ENCODE measurements around the gene C16orf96. TPM values are rescaled to one million over a fixed set of nuclear protein-coding genes. Genes with fewer than 3 reads are reported as not detected.

The C16orf96 gene
- total RNA-seq: not detected in 2 replicates

DNA sequence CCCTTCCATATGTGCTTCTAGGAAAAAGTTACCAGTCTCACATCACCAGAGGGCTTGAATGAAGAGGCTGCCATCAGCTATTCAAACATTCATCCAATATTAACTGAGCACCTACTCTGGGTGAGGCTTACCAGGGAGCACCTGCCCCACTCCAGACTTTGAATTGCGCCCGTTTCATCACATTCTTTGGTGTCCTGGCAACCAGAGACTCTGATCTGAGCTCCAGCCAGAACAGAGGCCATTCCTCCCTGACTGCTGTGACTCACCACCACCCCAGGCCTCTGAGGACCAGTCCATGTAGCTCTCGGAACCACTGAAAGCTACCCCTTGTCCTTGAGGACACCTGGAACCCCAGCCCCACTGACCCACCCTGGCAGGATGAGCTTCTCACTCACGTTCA lies at the start of gene C16orf96:
Gene C16orf96, plus strand, starts transcription at position 229 of the 400 bp plus-strand sequence. Its CDS starts 150 bp downstream, at position 379.

GRCh38 chr16:4538350-4539235 lies 17.5 kb upstream of the C16orf96 start, which contains the start of gene CDIP1:
CDIP1 (minus strand) TSS chr16:4538773; CDS start chr16:4514130, 24,643 bp downstream.

GRCh38 chr16:4614571-4615383 lies 58.6 kb downstream of the C16orf96 start, which contains the start of gene UBALD1:
UBALD1 (minus strand) TSS chr16:4614888; CDS start chr16:4614797, 91 bp downstream.

GRCh38 chr16:4624015-4624826 lies 68.1 kb downstream of the C16orf96 start, which contains the start of gene MGRN1:
MGRN1 (plus strand) TSS chr16:4624826; CDS start chr16:4624961, 135 bp downstream.

Other genes starting within 250 kb of the C16orf96 start
- 0.91 and 1.3 TPM in 2 replicates for gene GLIS2, start 240.3 kb upstream of the C16orf96 start, total RNA-seq
- gene PAM16, start 205.0 kb upstream of the C16orf96 start, total RNA-seq: 27.4 and 28.3 TPM in 2 replicates
- gene VASN, start 184.5 kb upstream of the C16orf96 start, total RNA-seq: 0.32 and 1.2 TPM in 2 replicates
- gene CORO7, start 139.7 kb upstream of the C16orf96 start, total RNA-seq: 31.5 and 32.7 TPM in 2 replicates
- gene DNAJA3, start 130.5 kb upstream of the C16orf96 start, total RNA-seq: 39.0 and 57.8 TPM in 2 replicates
- 57.0 and 85.4 TPM in 2 replicates for gene NMRAL1, start 81.7 kb upstream of the C16orf96 start, total RNA-seq
- gene HMOX2, start 79.9 kb upstream of the C16orf96 start, total RNA-seq: 118 and 179 TPM in 2 replicates
- 7.9 and 9.1 TPM in 2 replicates for gene CDIP1, start 17.6 kb upstream of the C16orf96 start, total RNA-seq
- gene UBALD1, start 58.5 kb downstream of the C16orf96 start, total RNA-seq: 3.6 and 9.4 TPM in 2 replicates
- gene MGRN1, start 68.5 kb downstream of the C16orf96 start, total RNA-seq: 16.2 and 17.8 TPM in 2 replicates
- 24.5 and 30.2 TPM in 2 replicates for gene NUDT16L1, start 137.2 kb downstream of the C16orf96 start, total RNA-seq
- 15.3 and 19.6 TPM in 2 replicates for gene ANKS3, start 177.9 kb downstream of the C16orf96 start, total RNA-seq
- gene DNAAF8, start 178.2 kb downstream of the C16orf96 start, total RNA-seq: 0.32 and 0.46 TPM in 2 replicates
- 5.2 and 6.5 TPM in 2 replicates for gene ZNF500, start 210.8 kb downstream of the C16orf96 start, total RNA-seq
- gene SEPTIN12, start 232.0 kb downstream of the C16orf96 start, total RNA-seq: not detected in 2 replicates
- not detected in 2 replicates for gene SMIM22, start 239.0 kb downstream of the C16orf96 start, total RNA-seq
- 8.4 and 10.0 TPM in 2 replicates for gene ROGDI, start 246.3 kb downstream of the C16orf96 start, total RNA-seq